Measurements from ENCODE around the gene PEX14.

The PEX14 gene

DNA sequence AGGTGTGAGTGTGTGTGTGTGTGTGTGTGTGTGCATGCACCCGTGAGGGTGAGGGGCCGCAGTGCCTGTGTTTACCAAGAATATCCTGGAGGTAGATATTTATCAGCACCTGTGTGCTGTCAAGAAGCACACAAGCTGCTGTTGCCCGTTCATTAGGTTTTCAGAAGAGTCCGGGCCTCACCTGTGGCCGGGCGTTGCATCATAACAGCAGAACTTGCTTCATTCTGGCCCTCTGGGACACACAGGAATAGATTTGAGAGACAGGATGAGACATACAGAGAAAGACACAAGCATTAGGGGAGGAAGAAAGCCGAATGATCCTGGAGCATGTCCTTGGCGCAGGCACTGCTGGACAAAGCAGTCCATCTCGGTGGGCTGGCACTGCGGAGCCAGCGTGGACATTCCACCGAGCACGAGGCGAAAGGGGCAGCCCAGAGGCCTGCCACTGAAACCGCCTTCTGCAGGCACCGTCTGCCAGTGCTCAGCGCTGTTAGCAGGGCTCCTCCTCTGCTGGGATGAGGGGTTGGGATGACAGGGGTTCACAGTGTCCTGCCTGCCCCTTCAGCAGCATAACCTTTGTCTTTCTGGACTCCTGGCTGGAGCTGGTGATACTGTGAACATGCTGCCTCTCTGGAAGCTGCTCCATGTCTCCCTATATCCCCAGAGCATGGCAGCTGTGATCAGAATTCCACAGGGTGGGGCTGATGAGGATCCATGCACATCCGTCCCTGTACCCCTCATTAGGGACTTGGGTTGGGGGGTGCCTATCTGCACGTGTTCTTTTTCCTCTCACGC lies 81.1 kb downstream of the PEX14 start:
- no peak for FAIRE-seq

DNA sequence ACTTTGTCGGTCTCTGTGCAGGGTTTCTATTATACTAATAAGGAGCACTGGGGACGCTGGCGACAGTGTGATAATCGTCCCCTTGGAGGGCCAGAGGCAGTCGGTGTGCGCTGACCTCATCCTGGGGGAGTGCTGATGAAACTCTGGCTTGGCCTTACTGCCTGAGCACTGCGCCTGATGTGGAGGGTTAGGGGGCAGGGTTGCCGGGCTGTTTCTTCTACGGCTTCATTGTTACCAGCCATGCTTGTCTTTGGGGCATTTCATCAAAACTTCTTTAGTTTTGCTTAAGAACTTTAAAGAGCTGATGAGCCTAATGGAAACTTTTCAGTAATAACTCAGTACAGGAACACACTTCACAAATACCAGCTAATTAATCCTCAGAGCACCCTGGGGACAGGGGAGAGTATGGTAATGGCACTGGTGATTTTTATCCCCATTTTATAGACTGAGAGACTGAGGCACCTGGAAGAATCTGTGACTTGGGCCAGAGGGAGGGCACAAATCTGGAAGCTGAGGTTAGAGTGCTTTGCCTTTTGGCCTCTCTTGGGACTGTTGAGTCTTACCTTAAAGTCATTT lies 81.8 kb downstream of the PEX14 start:
- no peak for FAIRE-seq

DNA sequence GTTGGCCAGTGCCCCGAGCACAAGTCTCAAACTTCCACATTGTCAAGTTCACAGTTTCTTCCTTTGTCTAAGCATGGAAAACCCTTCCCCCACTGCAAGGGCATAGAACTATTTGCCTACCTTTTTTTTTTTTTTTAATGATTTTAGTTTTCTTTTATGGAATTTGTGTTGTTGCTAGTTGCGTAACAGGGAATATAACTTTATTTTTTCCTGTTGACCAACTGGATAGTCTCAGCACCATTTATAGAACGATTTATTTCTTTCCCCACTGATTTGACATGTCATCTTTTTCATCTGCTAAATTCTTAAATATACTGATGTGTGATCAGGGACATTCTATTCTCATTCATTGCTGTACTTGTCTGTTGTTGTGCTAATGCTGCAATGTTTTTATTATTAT lies 83.0 kb downstream of the PEX14 start:
- FAIRE-seq, result no peak

- no peak for FAIRE-seq
These were observed 84.6 kb downstream of the PEX14 start for GRCh38 chr1:10559386-10559785.

DNA sequence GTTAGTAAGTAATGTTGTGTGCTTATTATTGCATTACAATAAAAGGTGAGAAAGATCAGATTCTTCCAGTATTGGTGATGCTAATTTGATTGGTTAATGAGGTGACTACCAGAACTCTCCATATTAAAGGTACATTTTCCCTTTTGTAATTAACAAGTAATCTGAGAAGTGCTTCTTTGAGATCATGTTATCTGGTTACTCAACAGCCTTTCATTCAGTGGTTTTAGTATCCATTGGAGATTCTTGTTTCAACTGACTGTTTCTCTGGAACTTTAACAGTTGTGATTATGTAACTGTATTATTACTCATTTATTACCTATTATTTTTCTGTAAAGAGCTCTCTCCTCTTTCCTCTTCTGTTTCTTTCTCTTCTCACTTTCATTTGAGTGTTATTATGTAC lies 86.7 kb downstream of the PEX14 start:
- FAIRE-seq, result no peak

- no peak for FAIRE-seq
These were observed 87.2 kb downstream of the PEX14 start for GRCh38 chr1:10561955-10562354.

DNA sequence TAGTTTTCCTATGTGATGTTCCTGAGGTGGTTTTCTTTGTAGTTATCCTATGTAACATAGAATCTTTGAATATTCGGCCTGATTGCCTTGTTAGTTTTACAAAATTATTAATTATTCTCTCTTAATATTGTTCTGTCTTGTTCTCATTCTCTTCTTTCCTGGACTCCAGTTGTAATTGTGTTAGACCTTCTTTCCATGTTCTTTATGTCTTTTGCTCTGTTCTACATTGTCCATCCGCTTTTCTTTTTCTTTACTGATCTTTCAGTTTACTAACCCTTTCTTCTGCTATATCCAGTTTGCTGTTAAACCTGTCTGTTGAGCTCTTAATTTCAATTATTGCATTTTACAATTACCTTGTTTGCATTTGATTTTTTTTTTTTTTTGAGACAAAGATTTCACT lies 89.3 kb downstream of the PEX14 start:
- FAIRE-seq, result no peak

- FAIRE-seq, result no peak
These were observed 94.8 kb downstream of the PEX14 start for GRCh38 chr1:10569531-10569930.

GRCh38 chr1:10575616-10576015 lies 100.9 kb downstream of the PEX14 start:
- FAIRE-seq, result no peak

DNA sequence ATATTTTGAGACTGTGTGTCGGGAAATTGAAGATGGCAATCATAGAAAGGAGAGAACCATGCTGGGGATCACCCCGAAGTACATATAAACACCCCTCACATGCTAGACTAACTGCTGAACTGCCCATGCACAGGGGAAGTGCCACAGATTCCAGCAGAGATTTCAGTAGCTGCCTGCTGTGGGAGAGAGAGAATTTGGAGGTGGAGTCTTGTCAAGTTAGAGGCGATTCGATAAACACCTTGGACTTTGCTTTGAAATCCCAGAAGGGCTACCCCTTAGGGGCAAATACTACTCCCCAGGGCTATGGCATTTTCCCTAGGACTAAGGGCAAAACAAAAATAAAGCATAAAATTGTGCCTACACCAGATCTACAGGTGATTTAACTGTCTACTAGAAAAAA lies 103.3 kb downstream of the PEX14 start:
- FAIRE-seq, result no peak

DNA sequence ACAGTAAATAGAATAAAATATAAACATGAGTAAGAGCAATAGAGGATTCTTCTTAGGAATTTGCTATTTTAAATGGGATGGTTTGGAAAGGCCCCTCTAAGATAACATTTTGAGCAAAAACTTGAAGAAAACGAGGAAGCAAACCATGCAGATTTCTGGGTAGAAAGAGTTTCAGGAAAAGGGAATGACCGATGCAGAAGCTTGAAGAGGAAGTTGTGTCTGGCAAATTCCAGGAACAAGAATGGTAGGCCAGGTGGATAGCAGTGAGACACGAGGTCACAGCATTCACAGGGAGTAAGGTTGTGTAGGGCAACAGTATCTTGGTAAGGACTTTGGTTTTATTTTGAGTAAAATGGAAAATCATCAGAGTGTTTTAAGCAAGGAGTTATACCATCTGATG lies 108.9 kb downstream of the PEX14 start:
- no peak for FAIRE-seq

- no peak for FAIRE-seq
These were observed 110.5 kb downstream of the PEX14 start for GRCh38 chr1:10585242-10585641.

DNA sequence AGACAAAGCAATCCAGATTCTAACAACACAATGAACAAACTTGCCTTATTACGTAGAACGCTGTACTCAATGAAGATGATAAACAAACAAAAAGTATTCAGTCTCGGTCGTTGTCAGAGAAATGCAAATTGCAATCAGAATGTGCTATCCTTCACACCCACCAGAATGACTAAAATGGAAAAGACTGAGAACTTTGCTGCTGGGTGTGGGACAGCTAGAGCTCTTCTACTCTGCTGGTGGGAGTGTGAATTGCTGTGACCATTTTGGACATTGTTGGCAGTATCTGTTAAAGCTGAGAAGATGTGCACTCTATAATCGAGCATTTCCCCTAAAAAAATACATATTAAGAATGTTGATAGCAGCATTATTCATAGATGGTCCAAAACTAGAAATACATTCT lies 111.4 kb downstream of the PEX14 start:
- FAIRE-seq, result no peak

- no peak for FAIRE-seq
These were observed 113.9 kb downstream of the PEX14 start for GRCh38 chr1:10588640-10589039.

DNA sequence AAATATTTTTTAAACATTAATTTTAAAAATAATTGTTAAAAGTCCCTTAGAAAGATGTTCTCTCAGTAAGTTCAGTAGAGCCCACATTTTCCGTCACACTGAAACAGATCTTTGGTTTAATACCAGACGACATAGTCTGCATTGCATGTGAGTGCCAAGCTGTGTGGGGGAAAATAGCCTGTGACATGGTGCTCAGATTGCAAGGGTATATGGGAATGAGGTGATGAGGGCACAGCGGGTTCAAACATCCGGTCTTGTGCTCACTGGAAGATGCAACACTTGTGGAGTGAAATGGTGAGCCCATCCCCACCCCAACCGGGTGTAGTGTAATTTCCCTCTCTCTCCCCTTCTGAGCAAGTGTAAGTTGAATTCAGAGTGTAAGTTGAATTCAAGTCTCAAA lies 114.3 kb downstream of the PEX14 start:
- no peak for FAIRE-seq

GRCh38 chr1:10591010-10591409 lies 116.3 kb downstream of the PEX14 start:
- FAIRE-seq, result no peak

- no peak for FAIRE-seq
These were observed 117.6 kb downstream of the PEX14 start for GRCh38 chr1:10592373-10592772.

DNA sequence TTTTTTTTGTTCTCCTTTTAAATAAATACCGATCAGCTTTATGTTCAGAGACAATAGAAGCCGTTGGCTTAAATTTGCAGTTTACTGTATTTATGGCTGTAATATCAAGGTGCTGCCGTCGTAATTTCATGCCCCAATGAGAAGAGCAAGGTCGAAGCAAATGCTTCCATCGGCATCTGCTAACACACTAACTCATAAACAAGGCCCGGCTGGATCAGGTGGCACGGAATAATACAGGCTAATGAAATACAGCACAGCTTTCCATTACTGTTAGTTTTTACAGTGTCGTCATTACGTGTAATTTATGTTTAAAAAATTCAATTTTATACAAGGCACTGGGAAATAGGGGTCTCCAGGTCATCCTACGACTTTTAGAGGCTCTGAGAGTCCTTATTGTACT lies 119.0 kb downstream of the PEX14 start:
- no peak for FAIRE-seq

- no peak for FAIRE-seq
These were observed 120.0 kb downstream of the PEX14 start for GRCh38 chr1:10594595-10595223.

DNA sequence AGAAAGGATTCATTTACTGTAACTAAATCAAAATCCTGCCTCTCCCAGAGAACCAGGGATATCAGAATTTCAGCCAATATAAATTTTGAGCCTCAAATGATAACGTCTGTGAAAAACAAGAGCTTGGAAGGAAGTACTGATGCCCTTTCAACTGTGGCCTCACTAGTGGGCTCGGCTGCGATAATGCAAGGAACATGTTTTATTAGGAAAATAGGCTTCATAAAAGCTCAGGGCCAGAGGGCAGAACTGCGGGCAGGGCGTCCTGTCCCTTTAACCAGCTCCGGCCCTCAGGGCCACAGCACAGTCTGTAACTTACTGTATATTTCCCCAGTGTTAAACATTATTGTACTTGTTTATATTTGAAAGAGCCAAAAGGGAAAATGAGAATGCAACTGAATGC lies 122.0 kb downstream of the PEX14 start:
- no peak for FAIRE-seq

GRCh38 chr1:10597492-10598388 lies 123.0 kb downstream of the PEX14 start:
- no peak for FAIRE-seq

- no peak for FAIRE-seq
These were observed 123.6 kb downstream of the PEX14 start for GRCh38 chr1:10598389-10598702.

DNA sequence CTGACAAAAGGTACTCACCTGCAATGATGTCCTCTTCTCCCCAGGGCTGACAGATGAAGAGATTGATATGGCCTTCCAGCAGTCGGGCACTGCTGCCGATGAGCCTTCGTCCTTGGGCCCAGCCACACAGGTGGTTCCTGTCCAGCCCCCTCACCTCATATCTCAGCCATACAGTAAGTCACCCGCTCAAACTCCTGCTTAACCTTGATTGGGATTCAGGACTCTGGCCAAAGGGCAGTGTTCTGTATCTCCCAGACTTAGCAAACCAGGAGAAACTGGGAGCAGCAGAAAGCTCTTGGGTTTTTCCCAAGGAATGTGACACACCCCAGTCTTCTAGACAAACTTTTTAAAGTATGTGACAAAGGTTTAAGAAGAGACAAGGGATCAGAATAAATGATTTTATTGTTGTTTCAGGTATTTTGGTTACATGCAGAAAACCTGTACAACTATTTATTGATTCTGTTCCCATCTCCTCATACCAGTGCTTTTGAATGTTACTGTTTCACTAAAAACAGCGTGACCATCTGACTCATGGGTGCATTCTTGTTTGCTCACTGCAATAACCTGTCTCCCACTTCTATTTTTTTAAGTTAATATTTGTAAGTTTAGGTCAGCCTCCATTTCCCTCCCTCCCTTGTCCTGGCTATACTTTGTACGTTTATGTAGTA lies 124.6 kb downstream of the PEX14 start:
- no peak for FAIRE-seq

Measured in TTC549 (cell line).